ENCODE measurements around the gene ARNT2. TPM values are rescaled to one million over a fixed set of nuclear protein-coding genes. Genes with fewer than 3 reads are reported as not detected.

The ARNT2 gene
- total and polyA plus RNA-seq, 2 experiments from 2014 or later = 3.9 to 5.3 TPM

DNA sequence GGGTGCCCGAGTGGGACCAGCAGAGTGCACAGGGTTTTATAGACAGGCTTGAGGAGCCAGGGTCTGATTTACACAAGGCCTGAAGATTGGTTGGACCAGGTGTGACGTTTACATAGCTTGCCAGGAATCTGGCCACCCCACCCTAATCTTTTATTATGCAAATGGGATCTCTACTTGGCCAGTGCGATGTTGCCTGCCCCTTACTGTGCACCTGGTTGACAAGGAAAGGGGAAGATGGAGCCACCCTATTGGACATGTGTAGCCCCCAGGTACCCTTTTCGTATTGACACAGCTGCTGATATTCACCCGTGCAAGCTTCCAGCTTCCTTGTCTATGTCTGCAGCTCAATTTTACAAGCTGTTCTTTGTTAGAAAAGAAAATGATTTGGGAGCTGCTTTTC, 132.0 kb downstream of the ARNT2 start:
- H3K4me1 ChIP-seq (ENCODE audit: insufficient read depth) = peaks cover 8% of the 10 kb centered on the region
- no peaks in the 10 kb centered on the region for H3K27me3 ChIP-seq
- no peak overlapping the region for H3K27ac ChIP-seq
- no peaks in the 10 kb centered on the region for H3K9me3 ChIP-seq (ENCODE audit: low read depth)
- no peak overlapping the region for H3K4me2 ChIP-seq
- H2AFZ ChIP-seq = no peak overlapping the region
- H3K36me3 ChIP-seq (replicated peaks; ENCODE audit: insufficient read depth, low read depth) = no peaks in the 10 kb centered on the region
- WGBS (ENCODE audit: low lambda C conversion rate, missing lambda C conversion rate) = 48% methylated on average over 5 of the region's 5 CpGs
- no peaks in the 10 kb centered on the region for H4K20me1 ChIP-seq (ENCODE audit: insufficient read depth, poor library complexity, severe bottlenecking)
- no peaks in the 10 kb centered on the region for H3K79me2 ChIP-seq
- no peaks in the 10 kb centered on the region for H3K9me2 ChIP-seq (replicated peaks; ENCODE audit: insufficient read depth)
- no peak for DNase-seq (ENCODE audit: low spot score)
- TF ChIP-seq, protein P1, sequence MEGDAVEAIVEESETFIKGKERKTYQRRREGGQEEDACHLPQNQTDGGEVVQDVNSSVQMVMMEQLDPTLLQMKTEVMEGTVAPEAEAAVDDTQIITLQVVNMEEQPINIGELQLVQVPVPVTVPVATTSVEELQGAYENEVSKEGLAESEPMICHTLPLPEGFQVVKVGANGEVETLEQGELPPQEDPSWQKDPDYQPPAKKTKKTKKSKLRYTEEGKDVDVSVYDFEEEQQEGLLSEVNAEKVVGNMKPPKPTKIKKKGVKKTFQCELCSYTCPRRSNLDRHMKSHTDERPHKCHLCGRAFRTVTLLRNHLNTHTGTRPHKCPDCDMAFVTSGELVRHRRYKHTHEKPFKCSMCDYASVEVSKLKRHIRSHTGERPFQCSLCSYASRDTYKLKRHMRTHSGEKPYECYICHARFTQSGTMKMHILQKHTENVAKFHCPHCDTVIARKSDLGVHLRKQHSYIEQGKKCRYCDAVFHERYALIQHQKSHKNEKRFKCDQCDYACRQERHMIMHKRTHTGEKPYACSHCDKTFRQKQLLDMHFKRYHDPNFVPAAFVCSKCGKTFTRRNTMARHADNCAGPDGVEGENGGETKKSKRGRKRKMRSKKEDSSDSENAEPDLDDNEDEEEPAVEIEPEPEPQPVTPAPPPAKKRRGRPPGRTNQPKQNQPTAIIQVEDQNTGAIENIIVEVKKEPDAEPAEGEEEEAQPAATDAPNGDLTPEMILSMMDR (IDR thresholded peaks at IDR 0.05; ENCODE audit: poor library complexity) = no peak
- no peak for TF ChIP-seq EZH2 (IDR thresholded peaks at IDR 0.05; ENCODE audit: borderline replicate concordance)
- TF ChIP-seq EZH2phosphoT487 (IDR thresholded peaks at IDR 0.05; ENCODE audit: low read depth, severe bottlenecking, unreplicated experiment) = no peak
- H3K4me3 ChIP-seq = no peak overlapping the region

DNA sequence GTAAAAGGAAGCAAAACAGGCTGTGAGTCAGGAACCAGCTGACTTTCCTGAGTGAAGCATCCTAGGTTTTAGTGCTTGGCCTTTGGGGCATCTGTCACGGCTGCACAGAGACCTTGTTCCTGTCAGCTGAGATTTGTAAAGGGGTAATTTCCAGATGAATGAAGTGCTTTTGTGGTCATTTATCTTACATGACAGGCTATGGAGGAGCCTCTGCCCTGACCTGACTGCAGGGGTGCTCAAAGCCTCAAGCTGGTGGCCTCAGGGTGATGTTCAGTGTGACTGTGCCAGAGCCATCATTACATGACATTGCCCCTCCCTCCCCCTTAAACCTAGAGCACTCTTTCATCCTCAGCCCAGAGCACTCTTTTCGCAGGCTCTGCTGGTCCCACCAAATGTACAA, 132.5 kb downstream of the ARNT2 start:
- H3K36me3 ChIP-seq (replicated peaks; ENCODE audit: insufficient read depth, low read depth) = no peaks in the 10 kb centered on the region
- H4K20me1 ChIP-seq (ENCODE audit: insufficient read depth, poor library complexity, severe bottlenecking) = no peaks in the 10 kb centered on the region
- H3K79me2 ChIP-seq = no peaks in the 10 kb centered on the region
- H2AFZ ChIP-seq = no peak overlapping the region
- H3K4me1 ChIP-seq (ENCODE audit: insufficient read depth) = peaks cover 4% of the 10 kb centered on the region
- TF ChIP-seq EZH2phosphoT487 (IDR thresholded peaks at IDR 0.05; ENCODE audit: low read depth, severe bottlenecking, unreplicated experiment) (no peak), EZH2 (IDR thresholded peaks at IDR 0.05; ENCODE audit: borderline replicate concordance) (no peak)
- TF ChIP-seq, protein P1 (IDR thresholded peaks at IDR 0.05; ENCODE audit: poor library complexity) = no peak
- H3K27ac ChIP-seq = no peak overlapping the region
- 96% methylated on average over 2 of the region's 2 CpGs for WGBS (ENCODE audit: low lambda C conversion rate, missing lambda C conversion rate)
- no peak overlapping the region for H3K4me2 ChIP-seq
- H3K9me3 ChIP-seq (ENCODE audit: low read depth) = no peaks in the 10 kb centered on the region
- DNase-seq (ENCODE audit: low spot score) = no peak
- H3K4me3 ChIP-seq = no peak overlapping the region
- H3K27me3 ChIP-seq = no peaks in the 10 kb centered on the region
- no peaks in the 10 kb centered on the region for H3K9me2 ChIP-seq (replicated peaks; ENCODE audit: insufficient read depth)

DNA sequence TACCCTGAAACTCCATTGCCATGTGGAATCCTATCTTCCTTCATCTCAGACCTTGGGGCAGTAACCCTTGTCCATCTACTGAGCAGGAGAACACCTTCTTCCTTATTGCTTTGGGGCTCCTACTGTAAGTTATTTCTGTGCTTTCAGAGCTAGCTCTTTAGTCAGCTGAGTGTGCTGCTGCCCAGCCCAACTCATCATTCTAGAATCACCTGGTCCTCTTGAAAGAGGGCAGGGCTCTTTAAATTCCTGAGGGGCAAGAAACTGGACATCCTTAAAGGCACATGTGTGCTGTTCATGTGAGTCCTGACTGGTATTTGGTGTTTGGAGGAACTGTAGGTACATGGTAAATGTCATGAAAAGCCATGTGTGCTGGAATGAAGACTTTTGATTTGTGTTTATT, 140.9 kb downstream of the ARNT2 start:
- no peaks in the 10 kb centered on the region for H3K36me3 ChIP-seq (replicated peaks; ENCODE audit: insufficient read depth, low read depth)
- no peaks in the 10 kb centered on the region for H3K9me3 ChIP-seq (ENCODE audit: low read depth)
- no peaks in the 10 kb centered on the region for H3K4me1 ChIP-seq (ENCODE audit: insufficient read depth)
- no peaks in the 10 kb centered on the region for H3K27me3 ChIP-seq
- H3K79me2 ChIP-seq = no peaks in the 10 kb centered on the region
- H2AFZ ChIP-seq = no peak overlapping the region
- H3K9me2 ChIP-seq (replicated peaks; ENCODE audit: insufficient read depth) = no peaks in the 10 kb centered on the region
- no peak for DNase-seq (ENCODE audit: low spot score)
- H3K27ac ChIP-seq = no peak overlapping the region
- no peaks in the 10 kb centered on the region for H4K20me1 ChIP-seq (ENCODE audit: insufficient read depth, poor library complexity, severe bottlenecking)
- TF ChIP-seq EZH2phosphoT487 (IDR thresholded peaks at IDR 0.05; ENCODE audit: low read depth, severe bottlenecking, unreplicated experiment) = no peak
- TF ChIP-seq, protein P1 (IDR thresholded peaks at IDR 0.05; ENCODE audit: poor library complexity) = no peak
- TF ChIP-seq EZH2 (IDR thresholded peaks at IDR 0.05; ENCODE audit: borderline replicate concordance) = no peak
- H3K4me3 ChIP-seq = no peak overlapping the region
- H3K4me2 ChIP-seq = no peak overlapping the region

DNA sequence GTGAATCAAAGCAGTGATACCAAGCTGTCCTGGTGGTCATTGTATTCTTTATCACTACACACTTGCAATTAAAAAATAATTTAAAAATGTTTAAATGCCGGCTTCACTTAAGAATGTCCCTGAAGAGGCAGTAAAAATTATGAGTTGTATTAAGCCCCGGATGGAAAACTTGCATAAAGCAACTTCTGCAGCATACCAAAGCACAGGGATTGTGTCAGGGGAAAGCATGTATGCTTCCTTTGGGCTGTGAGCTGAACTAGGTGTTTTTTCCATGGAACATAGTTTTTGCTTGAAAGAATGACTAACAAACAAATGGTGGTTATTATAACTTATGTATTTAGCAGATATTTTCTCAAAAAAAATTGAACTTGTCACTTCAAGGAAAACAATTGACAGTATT, 143.1 kb downstream of the ARNT2 start:
- Histone ChIP-seq H4K20me1 (ENCODE audit: insufficient read depth, poor library complexity, severe bottlenecking) (no peaks in the 10 kb centered on the region), H3K27me3 (no peaks in the 10 kb centered on the region), H3K79me2 (no peaks in the 10 kb centered on the region), H3K36me3 (replicated peaks; ENCODE audit: insufficient read depth, low read depth) (no peaks in the 10 kb centered on the region), H3K9me2 (replicated peaks; ENCODE audit: insufficient read depth) (no peaks in the 10 kb centered on the region), H3K4me2 (no peak overlapping the region), H3K27ac (no peak overlapping the region), H3K4me1 (ENCODE audit: insufficient read depth) (peaks cover 7% of the 10 kb centered on the region), H3K9me3 (ENCODE audit: low read depth) (no peaks in the 10 kb centered on the region), H2AFZ (no peak overlapping the region), H3K4me3 (no peak overlapping the region)
- WGBS (ENCODE audit: low lambda C conversion rate, missing lambda C conversion rate) = 89% methylated on average over 2 of the region's 2 CpGs
- TF ChIP-seq EZH2phosphoT487 (IDR thresholded peaks at IDR 0.05; ENCODE audit: low read depth, severe bottlenecking, unreplicated experiment) = no peak
- TF ChIP-seq, protein P1 (IDR thresholded peaks at IDR 0.05; ENCODE audit: poor library complexity) = no peak
- no peak for TF ChIP-seq EZH2 (IDR thresholded peaks at IDR 0.05; ENCODE audit: borderline replicate concordance)
- no peak for DNase-seq (ENCODE audit: low spot score)

All from hepatocyte (in vitro differentiated cells).